ENCODE measurements around the gene NT5C3B.

- TF ChIP-seq CTCF (IDR thresholded peaks at IDR 0.05; ENCODE audit: low read depth, low read length, missing input control) = no peak
- TF ChIP-seq HNF4G (IDR thresholded peaks at IDR 0.05) = no peak
- no peak for TF ChIP-seq GABPA (IDR thresholded peaks at IDR 0.05 in 1 of 2, conservative IDR thresholded peaks at IDR 0.05 in 1 of 2)
- no peak for TF ChIP-seq YY1 (IDR thresholded peaks at IDR 0.05)
- no peak for TF ChIP-seq MAX (IDR thresholded peaks at IDR 0.05)
- no peak for TF ChIP-seq EGR1 (IDR thresholded peaks at IDR 0.05; ENCODE audit: low read depth in 2 of 2)
- no peak for TF ChIP-seq SP1 (IDR thresholded peaks at IDR 0.05)
- TF ChIP-seq RAD21 (IDR thresholded peaks at IDR 0.05) = no peak
- TF ChIP-seq ZBTB33 (IDR thresholded peaks at IDR 0.05) = no peak
Observed at GRCh38 chr17:41870627-41871026, 34.6 kb upstream of the NT5C3B start.

Measured in liver (tissue), 3 donors.